PC-3 (cell line): ENCODE results near the gene FRMD6. TPM values are rescaled to one million over a fixed set of nuclear protein-coding genes. Genes with fewer than 3 reads are reported as not detected.
A peak's percentile ranks its signal among the peaks of the same experiment; 100 is the strongest.

Experiments used
- ATAC-seq: fragments of 200-7000 bp; cut with Tn5 transposase; 2 replicates; pipeline ENCODE4 v1.9.1; 2020; ENCODE audit warnings: mild to moderate bottlenecking, moderate library complexity
- BruUV-seq: library from RNA; stranded (reverse); fragments of 400-500 nt; replicated peaks from 2 replicates; lab custom pipeline; 2021; lab: Mats Ljungman, UMichigan
- CTCF ChIA-PET: fragments of 300-600 bp; sonication (Branson Sonifier 250); formaldehyde crosslinking; loops from one replicate; lab custom pipeline; 2022; ENCODE audit warnings: antibody characterized with exemption; lab: Charles Lee
- POLR2A ChIA-PET: fragments of 300-600 bp; sonication (Branson Sonifier 250); formaldehyde crosslinking; loops from one replicate; lab custom pipeline; 2022; ENCODE audit warnings: antibody characterized with exemption; ENCODE audit not compliant: unreplicated experiment; lab: Charles Lee
- DNase-seq: peaks from one replicate; pipeline ENCODE4 v3.0.0-alpha.2; 2015
- H2AFZ ChIP-seq: fragments of 300-600 bp; sonication (generic); 2 replicates; pipeline ENCODE4 v1.6.0; 2016; ENCODE audit warnings: antibody characterized with exemption, low read length
- H3F3A ChIP-seq: fragments of 300-600 bp; sonication (generic); one replicate; pipeline ENCODE4 v1.6.0; 2017; ENCODE audit warnings: antibody characterized with exemption, low read length, control low read depth, mild to moderate bottlenecking; ENCODE audit not compliant: unreplicated experiment
- H3K27ac ChIP-seq: fragments of 300-600 bp; sonication (generic); 2 replicates; pipeline ENCODE4 v1.5.1; 2016; ENCODE audit warnings: mild to moderate bottlenecking, low read length
- H3K27me3 ChIP-seq: fragments of 300-600 bp; sonication (generic); 2 replicates; pipeline ENCODE4 v1.6.1; 2016; ENCODE audit warnings: low read length, mixed read lengths
- H3K36me3 ChIP-seq: fragments of 300-600 bp; sonication (generic); 2 replicates; pipeline ENCODE4 v1.6.1; 2016; ENCODE audit warnings: low read depth, mixed run types, low read length, mixed read lengths
- H3K4me1 ChIP-seq: fragments of 300-600 bp; sonication (generic); 2 replicates; pipeline ENCODE4 v1.5.1; 2016; ENCODE audit warnings: low read length; ENCODE audit not compliant: insufficient read depth
- H3K4me2 ChIP-seq: fragments of 300-600 bp; sonication (generic); 2 replicates; pipeline ENCODE4 v1.6.0; 2016; ENCODE audit warnings: low read length
- H3K4me3 ChIP-seq: fragments of 300-600 bp; sonication (generic); 2 replicates; pipeline ENCODE4 v1.5.1; 2016; ENCODE audit warnings: mild to moderate bottlenecking, low read length, mixed read lengths
- H3K79me2 ChIP-seq: fragments of 300-600 bp; sonication (generic); 2 replicates; pipeline ENCODE4 v1.6.1; 2017; ENCODE audit warnings: low read length, mixed read lengths
- H3K9ac ChIP-seq: fragments of 300-600 bp; sonication (generic); 2 replicates; pipeline ENCODE4 v1.6.0; 2016; ENCODE audit warnings: mild to moderate bottlenecking, low read length
- H3K9me2 ChIP-seq: fragments of 300-600 bp; sonication (generic); replicated peaks from 2 replicates; pipeline ENCODE4 v1.6.1; 2016; ENCODE audit warnings: mixed run types, low read length, mixed read lengths
- H3K9me3 ChIP-seq: fragments of 300-600 bp; sonication (generic); 2 replicates; pipeline ENCODE4 v1.6.1; 2016; ENCODE audit warnings: low read length, mixed read lengths
- H4K20me1 ChIP-seq: fragments of 300-600 bp; sonication (generic); 2 replicates; pipeline ENCODE4 v1.6.1; 2016; ENCODE audit warnings: low read length, mixed read lengths
- CTCF ChIP-seq: fragments of 300-600 bp; sonication (generic); conservative IDR thresholded peaks from 2 replicates; pipeline ENCODE4 v1.5.1; 2017; ENCODE audit warnings: antibody characterized with exemption, low read depth, mild to moderate bottlenecking, low read length
- EZH2 ChIP-seq: fragments of 300-600 bp; sonication (generic); IDR thresholded peaks from one replicate; pipeline ENCODE4 v1.6.1; 2017; ENCODE audit warnings: antibody characterized with exemption, mild to moderate bottlenecking, low read length; ENCODE audit not compliant: unreplicated experiment
- EZH2phosphoT487 ChIP-seq: fragments of 300-600 bp; sonication (generic); IDR thresholded peaks from 2 replicates; pipeline ENCODE4 v1.6.1; 2018; ENCODE audit warnings: mild to moderate bottlenecking, antibody characterized with exemption, low read length, borderline replicate concordance
- intact Hi-C: fragments of 100-400 bp; cut with micrococcal nuclease; formaldehyde crosslinking; loops from 2 replicates; pipeline ENCODE4 v1.9.0; 2023
- total RNA-seq: library from RNA; depleted of rRNA; stranded (reverse); fragments of >200 nt; gene quantifications from 2 replicates; pipeline ENCODE4 v1.2.3, GENCODE V29; 2014

FRMD6 gene
- total RNA-seq, 1 experiment from 2014 or later = 103 TPM

DNA sequence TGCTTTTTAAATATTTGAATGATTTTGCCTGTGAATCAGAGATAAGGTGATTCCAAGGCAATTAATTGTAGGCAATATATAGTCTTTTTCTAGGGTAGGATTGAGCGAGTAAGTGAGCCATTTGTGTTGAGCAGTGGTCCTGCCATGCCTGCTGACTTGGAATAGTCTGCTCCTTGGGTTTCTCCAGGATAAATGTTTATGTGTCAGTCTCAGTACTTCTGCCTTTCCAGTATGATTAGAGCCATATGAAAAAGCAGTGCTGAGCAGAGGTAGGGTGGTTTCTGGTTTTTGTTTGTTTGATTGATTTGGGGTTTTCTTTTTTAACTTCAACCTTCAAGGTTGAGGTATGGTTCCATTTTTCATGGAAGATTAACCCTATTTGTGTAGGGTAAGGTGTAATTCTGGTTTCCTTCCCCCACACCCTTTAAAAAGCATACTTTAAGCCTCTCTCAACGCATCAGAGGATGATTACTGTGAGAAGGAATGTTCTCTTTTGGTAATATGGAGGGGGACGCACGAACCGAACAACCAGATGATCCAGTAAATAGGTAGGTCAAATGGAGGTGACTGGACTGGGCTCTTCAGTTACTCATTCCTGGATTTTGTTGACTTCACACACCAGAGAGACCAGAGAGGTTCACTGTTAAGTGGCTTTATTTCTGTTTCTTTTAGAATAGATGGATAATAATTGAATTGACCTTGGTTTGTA lies 22.7 kb downstream of the FRMD6 start:
- peak; percentile 63 for DNase-seq
- Histone ChIP-seq H3K79me2 (peaks cover 97% of the 10 kb centered on the region), H3F3A (no peaks in the 10 kb centered on the region), H4K20me1 (peaks cover 11% of the 10 kb centered on the region), H3K9me3 (no peaks in the 10 kb centered on the region), H3K27ac (no peak overlapping the region), H3K4me1 (peaks cover 20% of the 10 kb centered on the region; the same call in 1 of the 2 replicates), H3K27me3 (no peaks in the 10 kb centered on the region), H3K9me2 (no peaks in the 10 kb centered on the region), H3K36me3 (peaks cover 13% of the 10 kb centered on the region; the same call in 1 of the 2 replicates), H3K9ac (no peak overlapping the region), H3K4me3 (no peak overlapping the region), H3K4me2 (peak overlapping the region; percentile 12; the same call in 1 of the 2 replicates), H2AFZ (no peak overlapping the region)
- intact Hi-C loops = no loop called here
- ATAC-seq = no peak; the same call in 1 of the 2 replicates
- BruUV-seq = no TSS peak
- no peak for TF ChIP-seq EZH2
- no peak for TF ChIP-seq EZH2phosphoT487
- no peak for TF ChIP-seq CTCF
- CTCF ChIA-PET = no interaction called here
- POLR2A ChIA-PET = interaction anchor here (0.7 kb wide), 1 partner anchor 333 kb away, joined by 4 read pairs; no protein-coding TSS in a partner anchor

GRCh38 chr14:51676549-51676948 lies 24.8 kb downstream of the FRMD6 start:
- H3F3A ChIP-seq = no peaks in the 10 kb centered on the region
- no peak overlapping the region for H3K9ac ChIP-seq
- no peak for ATAC-seq
- H3K79me2 ChIP-seq = peaks cover 97% of the 10 kb centered on the region
- CTCF ChIA-PET = no interaction called here
- H3K9me2 ChIP-seq = no peaks in the 10 kb centered on the region
- peaks cover 20% of the 10 kb centered on the region; the same call in 1 of the 2 replicates for H3K4me1 ChIP-seq
- peaks cover 13% of the 10 kb centered on the region; the same call in 1 of the 2 replicates for H3K36me3 ChIP-seq
- peaks cover 21% of the 10 kb centered on the region for H4K20me1 ChIP-seq
- no peak for TF ChIP-seq EZH2
- intact Hi-C loops = no loop called here
- POLR2A ChIA-PET = interaction anchor here (0.5 to 0.6 kb wide), 2 partner anchors 143 to 210 kb away, joined by 3 to 4 read pairs; no protein-coding TSS in a partner anchor
- BruUV-seq = no TSS peak
- no peak overlapping the region for H3K27ac ChIP-seq
- no peak overlapping the region for H3K4me2 ChIP-seq
- no peaks in the 10 kb centered on the region for H3K27me3 ChIP-seq
- H2AFZ ChIP-seq = no peak overlapping the region
- no peak overlapping the region for H3K4me3 ChIP-seq
- no peaks in the 10 kb centered on the region for H3K9me3 ChIP-seq
- DNase-seq = no peak

DNA sequence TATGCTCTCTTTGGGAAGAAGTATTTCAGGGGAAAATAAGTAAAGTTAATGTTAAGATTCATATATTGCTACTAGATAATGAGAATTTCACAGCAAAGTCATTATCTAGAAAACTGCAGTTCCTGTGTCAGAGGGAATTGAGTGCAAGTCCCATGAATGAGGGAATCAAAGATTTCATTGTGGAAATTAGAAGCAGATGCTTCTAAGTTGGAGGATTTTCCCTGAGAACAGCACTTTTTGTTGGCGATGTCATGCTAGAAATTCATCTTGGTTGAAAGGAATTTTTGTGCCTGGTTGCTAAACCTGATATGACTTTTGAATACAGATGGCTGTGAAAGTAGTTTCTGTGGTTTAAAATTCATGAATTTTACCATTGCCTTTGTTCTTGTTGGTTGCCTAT lies 25.6 kb downstream of the FRMD6 start:
- no peak overlapping the region for H3K4me3 ChIP-seq
- H3K27ac ChIP-seq = no peak overlapping the region
- no peak overlapping the region for H3K9ac ChIP-seq
- ATAC-seq (no peak), DNase-seq (no peak)
- no peak overlapping the region for H2AFZ ChIP-seq
- no peaks in the 10 kb centered on the region for H3F3A ChIP-seq
- POLR2A ChIA-PET = interaction anchor here (0.5 kb wide), 1 partner anchor 211 kb away, joined by 3 read pairs; no protein-coding TSS in a partner anchor
- BruUV-seq = no TSS peak
- no peaks in the 10 kb centered on the region for H3K9me2 ChIP-seq
- H3K4me2 ChIP-seq = no peak overlapping the region
- no peaks in the 10 kb centered on the region for H3K9me3 ChIP-seq
- intact Hi-C loops = no loop called here
- H3K36me3 ChIP-seq = peaks cover 13% of the 10 kb centered on the region; the same call in 1 of the 2 replicates
- H3K27me3 ChIP-seq = no peaks in the 10 kb centered on the region
- H3K4me1 ChIP-seq = peaks cover 20% of the 10 kb centered on the region; the same call in 1 of the 2 replicates
- peaks cover 21% of the 10 kb centered on the region for H4K20me1 ChIP-seq
- H3K79me2 ChIP-seq = peaks cover 97% of the 10 kb centered on the region
- TF ChIP-seq CTCF = no peak
- no peak for TF ChIP-seq EZH2
- TF ChIP-seq EZH2phosphoT487 = no peak
- CTCF ChIA-PET = no interaction called here
